NOMO-1 treated with dmso at 0.1 percent for 144 hours (cell line): ENCODE results near the gene MBNL3.

ENCODE experiments used
- DNase-seq: peaks from one replicate; lab custom pipeline; 2025; ENCODE audit not compliant: unreplicated experiment; lab: John Stamatoyannopoulos, UW

Gene MBNL3

GRCh38 chrX:132423323-132423722, 65.5 kb downstream of the MBNL3 start:
- DNase-seq: no peak

GRCh38 chrX:132415012-132415411, 73.8 kb downstream of the MBNL3 start:
- no peak for DNase-seq

GRCh38 chrX:132414404-132414803, 74.4 kb downstream of the MBNL3 start:
- DNase-seq: no peak

GRCh38 chrX:132413459-132413858, 75.4 kb downstream of the MBNL3 start:
- no peak for DNase-seq

GRCh38 chrX:132412208-132412607, 76.6 kb downstream of the MBNL3 start:
- DNase-seq: no peak

GRCh38 chrX:132411310-132411977, 77.4 kb downstream of the MBNL3 start:
- DNase-seq: no peak

GRCh38 chrX:132409780-132410556, 78.9 kb downstream of the MBNL3 start:
- no peak for DNase-seq

- DNase-seq: no peak
These were observed 81.1 kb downstream of the MBNL3 start for GRCh38 chrX:132407691-132408090.

- no peak for DNase-seq
These were observed 82.7 kb downstream of the MBNL3 start for GRCh38 chrX:132406106-132406505.

GRCh38 chrX:132404266-132404665, 84.6 kb downstream of the MBNL3 start:
- no peak for DNase-seq

GRCh38 chrX:132401935-132402334, 86.9 kb downstream of the MBNL3 start:
- no peak for DNase-seq

GRCh38 chrX:132400706-132401105, 88.1 kb downstream of the MBNL3 start:
- DNase-seq: no peak

GRCh38 chrX:132395645-132396044, 93.2 kb downstream of the MBNL3 start:
- no peak for DNase-seq

GRCh38 chrX:132395026-132395425, 93.8 kb downstream of the MBNL3 start:
- no peak for DNase-seq

GRCh38 chrX:132394591-132394990, 94.2 kb downstream of the MBNL3 start:
- no peak for DNase-seq

GRCh38 chrX:132393992-132394391, 94.8 kb downstream of the MBNL3 start:
- no peak for DNase-seq

GRCh38 chrX:132393485-132393884, 95.4 kb downstream of the MBNL3 start:
- DNase-seq: no peak

- no peak for DNase-seq
These were observed 95.8 kb downstream of the MBNL3 start for GRCh38 chrX:132393085-132393484.

- no peak for DNase-seq
These were observed 98.0 kb downstream of the MBNL3 start for GRCh38 chrX:132390792-132391191.

- no peak for DNase-seq
These were observed 99.4 kb downstream of the MBNL3 start for GRCh38 chrX:132389480-132389879.

GRCh38 chrX:132388371-132388770, 100.5 kb downstream of the MBNL3 start:
- DNase-seq: no peak

GRCh38 chrX:132384301-132384700, 104.5 kb downstream of the MBNL3 start:
- DNase-seq: no peak

- DNase-seq: no peak
These were observed 106.8 kb downstream of the MBNL3 start for GRCh38 chrX:132382068-132382467.
